Measurements from ENCODE around the gene GPR55. TPM values are rescaled to one million over a fixed set of nuclear protein-coding genes. Genes with fewer than 3 reads are reported as not detected.

The GPR55 gene
- total and polyA plus RNA-seq, 3 donors from 2014 or later, result 10.9 to 14.7 (median 12.3) TPM

GRCh38 chr2:230879271-230879882 is 45.7 kb downstream of the GPR55 start:
- 52 to 68% methylated on average over 11 of the region's 11 CpGs for WGBS, 2 donors
- no peak for DNase-seq
- TF ChIP-seq POLR2A (IDR thresholded peaks at IDR 0.05) (no peak), CTCF (IDR thresholded peaks at IDR 0.05) (no peak)
- Histone ChIP-seq H3K27ac (no peak overlapping the region), H3K4me1 (peaks cover 3% of the 10 kb centered on the region), H3K36me3 (ENCODE audit: low read depth, missing control alignments) (no peaks in the 10 kb centered on the region), H3K27me3 (no peaks in the 10 kb centered on the region), H3K4me3 (no peak overlapping the region), H3K9me3 (no peaks in the 10 kb centered on the region)
- intact Hi-C loops (cut with DNase I; ENCODE audit: low total_unique reads), result no loop called here

GRCh38 chr2:230878599-230879188 is 46.3 kb downstream of the GPR55 start:
- 36 to 67% methylated on average over 10 of the region's 10 CpGs for WGBS, 2 donors

GRCh38 chr2:230877759-230878598 is 47.1 kb downstream of the GPR55 start:
- H3K4me1 ChIP-seq, result peaks cover 3% of the 10 kb centered on the region
- no peaks in the 10 kb centered on the region for H3K36me3 ChIP-seq (ENCODE audit: low read depth, missing control alignments)
- no peak overlapping the region for H3K27ac ChIP-seq
- no peaks in the 10 kb centered on the region for H3K27me3 ChIP-seq
- DNase-seq, result no peak
- TF ChIP-seq POLR2A (IDR thresholded peaks at IDR 0.05), result no peak
- TF ChIP-seq CTCF (IDR thresholded peaks at IDR 0.05), result no peak
- intact Hi-C loops (cut with DNase I; ENCODE audit: low total_unique reads), result no loop called here
- WGBS, 2 donors, result 72 to 83% methylated on average over 18 to 20 of the region's 20 CpGs
- no peak overlapping the region for H3K4me3 ChIP-seq
- H3K9me3 ChIP-seq, result no peaks in the 10 kb centered on the region

More at GRCh38 chr2:230878599-230879188, 46.3 kb downstream of the GPR55 start:
- Histone ChIP-seq H3K27me3 (no peaks in the 10 kb centered on the region), H3K36me3 (ENCODE audit: low read depth, missing control alignments) (no peaks in the 10 kb centered on the region), H3K4me3 (no peak overlapping the region), H3K4me1 (peaks cover 3% of the 10 kb centered on the region), H3K27ac (no peak overlapping the region), H3K9me3 (no peaks in the 10 kb centered on the region)
- intact Hi-C loops (cut with DNase I; ENCODE audit: low total_unique reads), result no loop called here
- no peak for DNase-seq
- TF ChIP-seq CTCF (IDR thresholded peaks at IDR 0.05) (no peak), POLR2A (IDR thresholded peaks at IDR 0.05) (no peak)

GRCh38 chr2:230877116-230877758 is 47.8 kb downstream of the GPR55 start:
- Histone ChIP-seq H3K27ac (no peak overlapping the region), H3K4me3 (no peak overlapping the region), H3K27me3 (no peaks in the 10 kb centered on the region), H3K36me3 (ENCODE audit: low read depth, missing control alignments) (no peaks in the 10 kb centered on the region), H3K9me3 (no peaks in the 10 kb centered on the region), H3K4me1 (peaks cover 3% of the 10 kb centered on the region)
- TF ChIP-seq CTCF (IDR thresholded peaks at IDR 0.05), result no peak
- no peak for TF ChIP-seq POLR2A (IDR thresholded peaks at IDR 0.05)
- 90 to 92% methylated on average over 18 to 27 of the region's 27 CpGs for WGBS, 2 donors
- DNase-seq, result no peak
- intact Hi-C loops (cut with DNase I; ENCODE audit: low total_unique reads), result no loop called here
